ENCODE data around the gene OR3A3. TPM values are rescaled to one million over a fixed set of nuclear protein-coding genes. Genes with fewer than 3 reads are reported as not detected.

Gene OR3A3
- total and polyA plus RNA-seq, 2 of the 8 experiments (the other 6 are each of a cell fraction or from before 2014, with no cell fraction given), result not detected

GRCh38 chr17:3448059-3448665, 37.0 kb downstream of the OR3A3 start:
- Histone ChIP-seq H2BK12ac (ENCODE audit: low read depth, low read length) (no peak overlapping the region), H4K91ac (replicated peaks; ENCODE audit: insufficient read length, low read length) (no peak overlapping the region), H2AFZ (ENCODE audit: low read length) (no peak overlapping the region), H2BK120ac (replicated peaks; ENCODE audit: low read depth, low read length) (no peak overlapping the region), H3K79me2 (ENCODE audit: control insufficient read depth in 1 of 2, insufficient read depth in 2 of 2, low read length in 2 of 2) (no peaks in the 10 kb centered on the region), H3K23ac (ENCODE audit: insufficient read length) (no peak overlapping the region), H3K4ac (replicated peaks; ENCODE audit: insufficient read length, low read depth, low read length) (no peak overlapping the region), H3K4me2 (ENCODE audit: insufficient read depth in 1 of 2, low read depth in 2 of 2, low read length in 2 of 2) (no peak overlapping the region), H3K27me3 (replicated peaks in 1 of 4; ENCODE audit: control insufficient read depth in 3 of 4, extremely low read depth in 1 of 4, insufficient read depth in 3 of 4, low read length in 3 of 4) (peaks cover 0 to 1% (median 0%) of the 10 kb centered on the region in 4 experiments; a peak in 1 of 7 replicates), H4K20me1 (replicated peaks in 1 of 2; ENCODE audit: control insufficient read depth in 1 of 2, insufficient read depth in 2 of 2, low read length in 2 of 2) (no peaks in the 10 kb centered on the region), H3K9me3 (ENCODE audit: insufficient read depth in 2 of 2, low read depth in 1 of 2, low read length in 1 of 2) (no peaks in the 10 kb centered on the region), H3K56ac (replicated peaks; ENCODE audit: insufficient read length, low read depth, low read length) (no peak overlapping the region), H3K27ac (ENCODE audit: low read depth, low read length) (no peak overlapping the region), H3K14ac (ENCODE audit: insufficient read length) (no peak overlapping the region), H2BK20ac (ENCODE audit: low read length) (no peak overlapping the region), H3K4me3 (ENCODE audit: extremely low read depth in 1 of 4, insufficient read depth in 2 of 4, low read depth in 3 of 4, low read length in 4 of 4) (no peak overlapping the region), H3K79me1 (ENCODE audit: low read depth, low read length) (no peaks in the 10 kb centered on the region), H4K8ac (ENCODE audit: extremely low read depth, insufficient read depth, low read length) (no peak overlapping the region), H3K9ac (replicated peaks in 1 of 4; ENCODE audit: extremely low read depth in 1 of 4, low read depth in 3 of 4, low read length in 3 of 4) (no peak overlapping the region), H3K18ac (ENCODE audit: extremely low read depth, low read length) (no peak overlapping the region), H3K4me1 (replicated peaks in 1 of 4; ENCODE audit: control insufficient read depth in 3 of 4, insufficient read depth in 4 of 4, low read length in 3 of 4) (no peaks in the 10 kb centered on the region), H2BK5ac (ENCODE audit: low read depth, low read length) (no peak overlapping the region), H3K23me2 (ENCODE audit: low read depth, low read length) (no peaks in the 10 kb centered on the region), H2AK5ac (ENCODE audit: low read depth, low read length) (no peak overlapping the region), H2BK15ac (ENCODE audit: low read length) (no peak overlapping the region), H3K36me3 (ENCODE audit: control insufficient read depth in 2 of 4, insufficient read depth in 4 of 4, low read length in 3 of 4) (no peaks in the 10 kb centered on the region), H4K5ac (ENCODE audit: insufficient read length, low read depth, low read length) (no peak overlapping the region)
- no peak for FAIRE-seq
- POLR2A ChIA-PET (ENCODE audit: partially characterized antibody), result no interaction called here
- no peak for TF ChIP-seq CEBPB (IDR thresholded peaks at IDR 0.05; ENCODE audit: low read depth, low read length)
- no peak for TF ChIP-seq RAD21 (IDR thresholded peaks at IDR 0.05 in 1 of 2, conservative IDR thresholded peaks at IDR 0.05 in 1 of 2; ENCODE audit: low read depth in 2 of 2, low read length in 2 of 2)
- TF ChIP-seq RNF2 (IDR thresholded peaks at IDR 0.05; ENCODE audit: borderline replicate concordance, low read depth, low read length, missing control alignments, poor library complexity, severe bottlenecking), result no peak
- TF ChIP-seq TBP (IDR thresholded peaks at IDR 0.05; ENCODE audit: low read depth, low read length), result no peak
- TF ChIP-seq RXRA (IDR thresholded peaks at IDR 0.05; ENCODE audit: insufficient read depth, low read depth, low read length), result no peak
- no peak for TF ChIP-seq POU5F1 (IDR thresholded peaks at IDR 0.05; ENCODE audit: low read depth, low read length)
- no peak for TF ChIP-seq JUND (IDR thresholded peaks at IDR 0.05; ENCODE audit: low read length)
- no peak for TF ChIP-seq SIN3A (conservative IDR thresholded peaks at IDR 0.05 in 1 of 2, IDR thresholded peaks at IDR 0.05 in 1 of 2; ENCODE audit: low read depth in 1 of 2, low read length in 2 of 2)
- no peak for TF ChIP-seq CBX8 (IDR thresholded peaks at IDR 0.05; ENCODE audit: borderline replicate concordance, low read depth, low read length)
- CTCF ChIA-PET (ENCODE audit: partially characterized antibody), result interaction anchor here (1.3 kb wide), 1 partner anchor 10 kb away, joined by 3 read pairs; no protein-coding TSS in a partner anchor
- DNase-seq (ENCODE audit: low read depth in 1 of 2, low spot score in 2 of 2), result no peak
- WGBS, 2 experiments (ENCODE audit: extremely low coverage in 1 of 2, insufficient coverage in 1 of 2, insufficient read length in 1 of 2, insufficient replicate concordance in 2 of 2, low coverage in 1 of 2, low lambda C conversion rate in 2 of 2, missing lambda C conversion rate in 1 of 2), result 93% methylated on average over 2 of the region's 2 CpGs; no CpG with 5 or more reads in 1 of the 2 experiments
